Natural killer cell (primary cell): ENCODE measurements around the gene VAV1. TPM values are rescaled to one million over a fixed set of nuclear protein-coding genes. Genes with fewer than 3 reads are reported as not detected.

Experiments
- ATAC-seq, 3 donors: fragments of 150-1000 bp in 2 of 3; fragments of 200-7000 bp in 1 of 3; cut with Tn5 transposase; 1 replicate in 1 of 3; 2 replicates in 2 of 3; pipeline ENCODE4 v1.10.0; 2021; ENCODE audit warnings: mild to moderate bottlenecking in 2 of 3, moderate library complexity in 2 of 3
- DNase-seq, 2 donors: peaks; one replicate each; pipeline versions ENCODE4 v3.0.0 to v3.0.0-alpha.2; 2013 to 2021; ENCODE audit warnings: mixed read lengths in 1 of 2
- H3K27ac ChIP-seq: one replicate; pipeline ENCODE4 v1.5.1; 2013; ENCODE audit warnings: mild to moderate bottlenecking, low read length
- H3K27me3 ChIP-seq: one replicate; pipeline ENCODE4 v1.6.1; 2013; ENCODE audit warnings: low read length; ENCODE audit not compliant: control insufficient read depth, insufficient read depth
- H3K36me3 ChIP-seq: one replicate; pipeline ENCODE4 v1.6.1; 2013; ENCODE audit warnings: low read length; ENCODE audit not compliant: control insufficient read depth, insufficient read depth
- H3K4me1 ChIP-seq: one replicate; pipeline ENCODE4 v1.6.1; 2013; ENCODE audit warnings: low read length; ENCODE audit not compliant: control insufficient read depth, insufficient read depth
- H3K4me3 ChIP-seq: one replicate; pipeline ENCODE4 v1.5.1; 2013; ENCODE audit warnings: low read length
- H3K9me3 ChIP-seq: one replicate; pipeline ENCODE4 v1.6.1; 2013; ENCODE audit warnings: low read length; ENCODE audit not compliant: control insufficient read depth, insufficient read depth
- H3K27ac Mint-ChIP-seq, 2 donors: one replicate each; pipeline ENCODE4 v1.8.0; 2022; ENCODE audit warnings: mild to moderate bottlenecking in 2 of 2, mixed read lengths in 2 of 2, moderate library complexity in 1 of 2
- H3K27me3 Mint-ChIP-seq, 2 donors: one replicate each; pipeline ENCODE4 v1.8.0; 2022; ENCODE audit warnings: low read depth in 2 of 2, mixed read lengths in 2 of 2
- H3K36me3 Mint-ChIP-seq: one replicate; pipeline ENCODE4 v1.8.0; 2022; ENCODE audit warnings: mixed read lengths
- H3K4me1 Mint-ChIP-seq, 2 donors: one replicate each; pipeline ENCODE4 v1.8.0; 2022; ENCODE audit warnings: mixed read lengths in 2 of 2
- H3K4me3 Mint-ChIP-seq: one replicate; pipeline ENCODE4 v1.8.0; 2022; ENCODE audit warnings: mild to moderate bottlenecking, moderate library complexity, mixed read lengths
- H3K9me3 Mint-ChIP-seq, 2 donors: one replicate each; pipeline ENCODE4 v1.8.0; 2022; ENCODE audit warnings: mixed read lengths in 2 of 2
- WGBS: methylation state at CpG from one replicate; pipeline ENCODE4 v1.1.7; 2013; ENCODE audit warnings: missing lambda C conversion rate; ENCODE audit not compliant: insufficient coverage; 5-methylcytosine and 5-hydroxymethylcytosine counted together
- intact Hi-C: fragments of 100-400 bp; cut with micrococcal nuclease; formaldehyde crosslinking; loops from one replicate; pipeline ENCODE4 v1.14.2; 2022
- total RNA-seq, 4 donors: library from RNA; stranded (reverse); fragments of 120-200 nt in 1 of 4; gene quantifications; one replicate each; pipeline versions ENCODE4 v1.2.3 to v1.2.4, GENCODE V29; 2013 to 2022
- TF ChIP-seq, protein P1 (sequence below): fragments of 200-600 bp; IDR thresholded peaks from one replicate; pipeline ENCODE4 v1.8.0; 2022; ENCODE audit warnings: antibody characterized with exemption

Gene VAV1, protein sequence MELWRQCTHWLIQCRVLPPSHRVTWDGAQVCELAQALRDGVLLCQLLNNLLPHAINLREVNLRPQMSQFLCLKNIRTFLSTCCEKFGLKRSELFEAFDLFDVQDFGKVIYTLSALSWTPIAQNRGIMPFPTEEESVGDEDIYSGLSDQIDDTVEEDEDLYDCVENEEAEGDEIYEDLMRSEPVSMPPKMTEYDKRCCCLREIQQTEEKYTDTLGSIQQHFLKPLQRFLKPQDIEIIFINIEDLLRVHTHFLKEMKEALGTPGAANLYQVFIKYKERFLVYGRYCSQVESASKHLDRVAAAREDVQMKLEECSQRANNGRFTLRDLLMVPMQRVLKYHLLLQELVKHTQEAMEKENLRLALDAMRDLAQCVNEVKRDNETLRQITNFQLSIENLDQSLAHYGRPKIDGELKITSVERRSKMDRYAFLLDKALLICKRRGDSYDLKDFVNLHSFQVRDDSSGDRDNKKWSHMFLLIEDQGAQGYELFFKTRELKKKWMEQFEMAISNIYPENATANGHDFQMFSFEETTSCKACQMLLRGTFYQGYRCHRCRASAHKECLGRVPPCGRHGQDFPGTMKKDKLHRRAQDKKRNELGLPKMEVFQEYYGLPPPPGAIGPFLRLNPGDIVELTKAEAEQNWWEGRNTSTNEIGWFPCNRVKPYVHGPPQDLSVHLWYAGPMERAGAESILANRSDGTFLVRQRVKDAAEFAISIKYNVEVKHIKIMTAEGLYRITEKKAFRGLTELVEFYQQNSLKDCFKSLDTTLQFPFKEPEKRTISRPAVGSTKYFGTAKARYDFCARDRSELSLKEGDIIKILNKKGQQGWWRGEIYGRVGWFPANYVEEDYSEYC
- total RNA-seq, result 100 to 1,000 TPM; 141 to 167 (median 164) TPM
- total RNA-seq (2013), result 91.1 TPM

DNA sequence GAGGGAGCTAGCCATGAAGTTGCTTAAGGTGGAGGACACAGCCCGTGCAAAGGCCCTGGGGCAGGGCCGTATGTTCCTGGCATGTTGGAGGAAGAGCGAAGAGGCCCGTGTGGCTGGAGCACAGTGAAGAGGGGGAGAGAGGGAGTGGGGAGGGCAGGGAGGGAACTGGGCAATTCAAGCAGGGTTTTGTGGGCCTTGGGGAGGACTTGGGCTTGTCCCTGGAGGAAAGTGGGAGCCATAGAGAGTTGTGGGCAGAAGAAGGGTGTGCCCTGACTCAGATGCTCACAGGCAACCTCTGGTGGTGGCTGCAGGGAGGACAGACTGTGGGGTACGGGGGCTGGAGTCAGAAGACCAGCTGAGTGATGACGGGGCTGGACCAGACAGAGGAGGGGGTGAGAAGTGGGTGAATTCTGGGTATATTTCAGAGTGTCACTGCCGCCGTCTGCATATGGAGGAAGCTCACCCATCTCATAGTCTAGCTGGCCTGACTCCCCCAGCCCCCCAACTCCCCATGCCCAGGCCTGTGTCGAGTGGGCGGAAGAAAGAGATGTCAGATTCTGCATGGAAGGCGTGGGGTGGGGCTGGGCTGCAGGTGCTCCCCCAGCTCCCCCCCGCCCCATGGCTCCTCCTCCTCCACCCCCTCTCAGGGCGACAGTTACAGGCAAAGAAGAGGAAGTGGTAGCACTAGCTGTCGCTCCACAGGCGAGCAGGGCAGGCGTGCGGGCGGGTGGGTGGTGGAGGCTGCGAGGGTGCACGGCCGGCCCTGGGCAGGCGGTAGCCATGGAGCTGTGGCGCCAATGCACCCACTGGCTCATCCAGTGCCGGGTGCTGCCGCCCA, at the start of gene VAV1:
VAV1 (plus strand) TSS at position 681 of the 838 bp plus-strand sequence; CDS start at position 781, 100 bp downstream.
- Histone ChIP-seq H3K9me3 (no peaks in the 10 kb centered on the region), H3K27ac (peak within 1 kb of the TSS; percentile 80), H3K4me1 (peaks cover 50% of the 10 kb centered on the region), H3K36me3 (peaks cover 7% of the 10 kb centered on the region), H3K4me3 (peak within 1 kb of the TSS; percentile 98), H3K27me3 (no peaks in the 10 kb centered on the region)
- intact Hi-C loops, result loop anchor here (1.0 kb wide), 3 partner anchors 30 to 90 kb away; partner anchors contain the start of gene GPR108
- Mint-ChIP-seq H3K27ac (peak within 1 kb of the TSS; percentile 85 to 97), H3K4me1 (peaks cover 46 to 67% of the 10 kb centered on the region in 2 donors), H3K36me3 (peaks cover 8% of the 10 kb centered on the region), H3K27me3 (no peaks in the 10 kb centered on the region), H3K9me3 (peaks cover 3 to 11% of the 10 kb centered on the region in 2 donors), H3K4me3 (peak within 1 kb of the TSS; percentile 93)
- ATAC-seq, result peak; percentile 58 to 81 (median 66)
- peak; percentile 75 to 92 for DNase-seq
- TF ChIP-seq, protein P1, sequence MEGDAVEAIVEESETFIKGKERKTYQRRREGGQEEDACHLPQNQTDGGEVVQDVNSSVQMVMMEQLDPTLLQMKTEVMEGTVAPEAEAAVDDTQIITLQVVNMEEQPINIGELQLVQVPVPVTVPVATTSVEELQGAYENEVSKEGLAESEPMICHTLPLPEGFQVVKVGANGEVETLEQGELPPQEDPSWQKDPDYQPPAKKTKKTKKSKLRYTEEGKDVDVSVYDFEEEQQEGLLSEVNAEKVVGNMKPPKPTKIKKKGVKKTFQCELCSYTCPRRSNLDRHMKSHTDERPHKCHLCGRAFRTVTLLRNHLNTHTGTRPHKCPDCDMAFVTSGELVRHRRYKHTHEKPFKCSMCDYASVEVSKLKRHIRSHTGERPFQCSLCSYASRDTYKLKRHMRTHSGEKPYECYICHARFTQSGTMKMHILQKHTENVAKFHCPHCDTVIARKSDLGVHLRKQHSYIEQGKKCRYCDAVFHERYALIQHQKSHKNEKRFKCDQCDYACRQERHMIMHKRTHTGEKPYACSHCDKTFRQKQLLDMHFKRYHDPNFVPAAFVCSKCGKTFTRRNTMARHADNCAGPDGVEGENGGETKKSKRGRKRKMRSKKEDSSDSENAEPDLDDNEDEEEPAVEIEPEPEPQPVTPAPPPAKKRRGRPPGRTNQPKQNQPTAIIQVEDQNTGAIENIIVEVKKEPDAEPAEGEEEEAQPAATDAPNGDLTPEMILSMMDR, result peak; percentile 46
- 17% methylated on average over 18 of the region's 25 CpGs for WGBS

DNA sequence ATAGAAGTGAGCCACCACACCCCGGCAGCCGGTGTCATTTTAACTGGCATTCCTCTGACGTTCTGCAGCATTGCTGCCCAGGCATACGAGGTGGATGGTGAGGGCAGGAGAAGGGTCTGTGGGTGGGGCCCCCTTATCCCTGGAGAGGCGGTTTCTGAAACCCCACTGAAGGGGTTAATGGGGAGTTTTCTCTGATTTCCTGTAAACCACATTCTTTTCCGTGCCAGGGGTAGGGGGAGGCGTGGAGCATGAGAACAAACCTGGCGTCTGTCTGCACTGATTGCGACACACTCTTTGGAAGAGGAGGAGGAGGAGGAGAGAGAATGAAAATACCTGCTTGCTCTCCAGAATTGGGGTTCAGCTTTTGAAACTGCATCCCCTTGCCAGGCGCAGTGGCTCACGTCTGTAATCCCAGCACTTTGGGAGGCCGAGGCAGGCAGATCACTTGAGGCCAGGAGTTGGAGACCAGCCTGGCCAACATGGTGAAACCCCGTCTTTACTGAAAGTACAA, 49.3 kb upstream of the VAV1 start:
- Histone ChIP-seq H3K9me3 (no peaks in the 10 kb centered on the region), H3K4me1 (peaks cover 23% of the 10 kb centered on the region), H3K27ac (no peak overlapping the region), H3K27me3 (no peaks in the 10 kb centered on the region), H3K36me3 (no peaks in the 10 kb centered on the region), H3K4me3 (no peak overlapping the region)
- DNase-seq, result no peak
- H3K4me3 Mint-ChIP-seq, result no peak overlapping the region
- H3K36me3 Mint-ChIP-seq, result no peaks in the 10 kb centered on the region
- H3K27ac Mint-ChIP-seq, result no peak overlapping the region
- intact Hi-C loops, result no loop called here
- TF ChIP-seq, protein P1, result no peak
- H3K4me1 Mint-ChIP-seq, result peaks cover 20 to 23% of the 10 kb centered on the region in 2 donors
- peaks cover 0 to 3% of the 10 kb centered on the region in 2 donors for H3K27me3 Mint-ChIP-seq
- WGBS, result 54% methylated on average over 13 of the region's 13 CpGs
- no peak for ATAC-seq
- H3K9me3 Mint-ChIP-seq, result no peaks in the 10 kb centered on the region

DNA sequence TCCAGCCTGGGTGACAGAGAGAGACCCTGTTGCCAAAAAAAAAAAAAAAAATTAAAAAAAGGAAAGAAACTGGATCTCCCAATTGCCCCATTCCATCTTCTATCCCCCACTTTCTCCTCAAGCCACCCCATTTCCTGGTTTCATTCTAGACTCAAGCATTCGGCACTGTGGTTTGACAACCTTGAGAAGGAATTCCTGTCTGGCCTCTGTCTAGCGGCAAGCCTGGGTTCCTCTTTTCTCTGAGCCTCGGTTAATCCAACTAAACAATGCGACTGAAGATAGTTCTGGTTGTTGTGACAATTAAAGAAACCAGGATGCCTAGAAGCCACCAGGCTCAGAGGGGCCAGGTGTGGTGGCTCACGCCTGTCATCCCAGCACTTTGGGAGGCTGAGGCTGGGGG, 48.8 kb upstream of the VAV1 start:
- H3K4me1 Mint-ChIP-seq, result peaks cover 20 to 28% of the 10 kb centered on the region in 2 donors
- no peaks in the 10 kb centered on the region for H3K36me3 Mint-ChIP-seq
- H3K9me3 Mint-ChIP-seq, result no peaks in the 10 kb centered on the region
- H3K27ac Mint-ChIP-seq, result peak overlapping the region in 1 of 2 donors; percentile 18
- no peak overlapping the region for H3K4me3 Mint-ChIP-seq
- Histone ChIP-seq H3K27me3 (no peaks in the 10 kb centered on the region), H3K4me1 (peaks cover 28% of the 10 kb centered on the region), H3K4me3 (no peak overlapping the region), H3K9me3 (no peaks in the 10 kb centered on the region), H3K27ac (no peak overlapping the region), H3K36me3 (no peaks in the 10 kb centered on the region)
- peaks cover 0 to 3% of the 10 kb centered on the region in 2 donors for H3K27me3 Mint-ChIP-seq
- TF ChIP-seq, protein P1, result no peak
- intact Hi-C loops, result no loop called here
- ATAC-seq (peak in 2 of 3 donors; percentile 28 to 58), DNase-seq (peak in 1 of 2 donors; percentile 33)
- WGBS, result 18% methylated on average over 5 of the region's 5 CpGs
